HG03442 (cell line): ENCODE measurements around the gene OAF.

Source experiments
- ATAC-seq: cut with Tn5 transposase; IDR thresholded peaks from one replicate; pipeline ENCODE4 v1.9.1; 2021; ENCODE audit warnings: mild to moderate bottlenecking, moderate library complexity; ENCODE audit not compliant: unreplicated experiment

The OAF gene

DNA sequence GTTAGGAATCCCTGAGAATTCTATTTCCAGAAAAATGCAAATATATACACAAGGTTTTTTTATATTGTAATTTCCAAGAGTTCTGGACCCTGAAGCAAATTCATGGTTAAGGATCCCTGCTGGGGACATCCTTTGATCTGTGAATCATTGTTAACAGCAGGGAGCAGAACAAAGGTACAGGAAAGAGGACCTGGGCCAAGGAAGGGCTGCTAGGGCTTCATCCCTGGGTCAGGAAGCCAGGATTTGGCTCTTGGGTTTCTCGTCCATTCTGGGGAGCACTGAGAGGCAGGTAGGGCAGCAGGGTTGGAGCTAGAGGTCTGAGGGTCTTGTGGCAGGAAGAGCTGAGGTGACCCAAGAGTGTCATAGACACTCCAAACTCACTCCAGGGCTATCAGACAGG, 10.2 kb upstream of the OAF start:
- ATAC-seq: no peak

GRCh38 chr11:120201653-120202052, 9.2 kb upstream of the OAF start:
- ATAC-seq: no peak

DNA sequence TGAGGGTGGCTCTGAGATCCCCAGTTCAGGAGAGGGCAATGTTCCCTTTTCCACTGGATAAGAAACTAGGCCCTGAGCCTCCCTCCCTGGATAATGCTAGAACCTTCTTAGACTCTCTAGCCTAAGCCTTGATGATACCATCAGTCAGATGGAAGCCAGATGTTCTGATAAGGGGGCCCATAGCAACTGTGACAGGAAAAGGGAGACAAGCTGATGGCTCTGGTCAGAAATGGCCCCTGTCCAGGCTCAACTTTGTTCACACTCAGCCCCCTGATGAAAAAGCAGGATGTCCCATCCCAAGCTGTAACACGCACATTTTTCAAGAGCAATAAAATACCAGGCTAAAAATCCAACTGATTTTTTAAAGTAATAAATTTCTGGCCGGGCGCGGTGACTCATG, 7.2 kb upstream of the OAF start:
- no peak for ATAC-seq

- no peak for ATAC-seq
These were observed 5.2 kb upstream of the OAF start for GRCh38 chr11:120205596-120206161.

DNA sequence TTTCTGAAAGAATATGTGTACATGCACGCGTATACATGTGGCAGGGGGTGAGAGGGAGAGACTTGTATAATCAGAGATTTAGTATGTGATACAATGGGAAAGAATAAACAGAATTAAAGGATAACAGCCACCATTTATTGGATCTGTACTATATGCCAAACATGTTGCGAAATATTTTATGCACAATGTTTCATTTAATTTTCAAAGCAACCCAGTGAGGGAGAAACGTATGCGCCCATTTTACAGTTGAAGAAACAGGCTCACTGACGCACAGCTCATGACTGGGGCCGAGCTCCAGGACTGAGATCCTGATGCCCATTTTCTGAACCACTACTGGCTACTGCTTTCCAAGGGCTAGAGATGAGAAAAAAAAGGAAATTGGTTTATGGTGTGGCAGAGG, 3.3 kb upstream of the OAF start:
- ATAC-seq: no peak

GRCh38 chr11:120208001-120208441, 2.8 kb upstream of the OAF start:
- ATAC-seq: no peak

- ATAC-seq: no peak
These were observed 2.1 kb upstream of the OAF start for GRCh38 chr11:120208777-120209176.

DNA sequence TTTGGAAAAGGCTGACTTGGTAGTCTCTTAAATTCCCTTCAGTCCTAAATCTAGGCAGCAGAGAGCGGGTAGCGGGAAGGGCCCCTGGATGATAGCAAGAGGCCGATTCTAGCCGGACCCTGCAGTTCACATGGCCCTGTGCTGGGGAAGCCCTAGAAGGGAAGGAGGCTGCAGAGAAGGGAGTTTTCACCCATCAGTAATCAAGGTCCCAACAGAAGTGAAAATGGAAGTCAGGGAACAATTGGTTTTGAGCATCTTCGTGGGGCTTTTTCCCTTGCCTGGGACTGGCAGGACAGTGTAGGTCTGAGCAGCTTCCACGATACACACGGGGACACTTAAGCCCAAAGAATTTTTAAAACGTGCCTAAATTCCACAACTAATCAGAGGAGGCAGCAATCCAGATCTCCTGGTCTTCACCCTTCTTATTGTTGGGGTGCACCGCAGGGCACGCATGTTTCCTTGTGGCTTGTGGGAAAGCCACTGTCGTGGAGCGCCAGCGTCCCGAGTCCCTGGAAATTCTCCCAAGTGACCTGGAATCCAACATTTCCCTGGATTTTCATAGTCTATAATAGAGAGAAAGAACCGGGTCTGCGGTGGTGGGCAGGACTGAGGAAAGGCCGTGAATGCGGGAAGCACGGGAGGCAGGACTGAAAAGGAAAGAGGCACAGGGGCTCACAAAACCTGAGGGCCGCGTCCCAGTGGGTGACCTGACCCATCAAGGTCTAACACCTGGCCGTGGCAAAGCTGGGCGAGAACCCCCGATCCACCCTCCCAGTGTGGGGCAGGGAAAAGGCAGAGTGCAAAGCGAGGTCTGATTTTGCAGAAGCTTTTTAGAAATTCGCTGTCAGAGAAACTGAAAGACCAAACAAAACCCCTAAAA, 846 bp upstream of the OAF start:
- ATAC-seq: no peak

- no peak for ATAC-seq
These were observed 858 bp downstream of the OAF start for GRCh38 chr11:120211522-120212258.

DNA sequence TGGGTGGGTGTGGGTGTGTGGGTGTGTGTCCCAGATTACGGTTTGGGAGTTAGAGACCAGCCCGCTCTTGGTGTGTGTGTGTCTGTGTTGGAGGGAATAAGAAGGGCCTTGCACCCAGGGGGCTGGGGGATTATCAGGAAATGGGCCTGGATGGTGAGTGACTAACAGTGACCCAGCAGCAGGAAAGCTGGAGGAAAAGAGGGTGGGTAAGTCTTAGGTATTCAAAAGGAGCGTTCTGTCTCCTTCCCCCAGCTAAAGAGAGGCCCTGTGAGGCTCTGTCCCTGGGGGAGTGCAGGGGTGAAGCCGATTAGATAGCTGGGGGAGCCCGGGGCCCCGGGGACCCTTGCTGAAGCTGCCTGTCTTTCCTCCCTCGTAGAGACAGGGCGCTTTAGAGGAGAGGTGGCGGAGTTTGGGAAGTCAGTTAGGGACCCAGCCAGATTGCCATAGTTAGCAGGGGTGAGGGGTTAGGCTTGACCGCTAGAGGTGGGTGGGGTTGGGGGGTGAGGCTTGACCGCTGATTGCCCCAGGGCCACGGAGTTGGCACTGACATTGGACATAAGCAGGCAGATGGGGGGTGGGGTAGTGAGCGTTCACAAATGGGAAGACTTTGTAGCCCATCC, 1.5 kb downstream of the OAF start:
- ATAC-seq: no peak

DNA sequence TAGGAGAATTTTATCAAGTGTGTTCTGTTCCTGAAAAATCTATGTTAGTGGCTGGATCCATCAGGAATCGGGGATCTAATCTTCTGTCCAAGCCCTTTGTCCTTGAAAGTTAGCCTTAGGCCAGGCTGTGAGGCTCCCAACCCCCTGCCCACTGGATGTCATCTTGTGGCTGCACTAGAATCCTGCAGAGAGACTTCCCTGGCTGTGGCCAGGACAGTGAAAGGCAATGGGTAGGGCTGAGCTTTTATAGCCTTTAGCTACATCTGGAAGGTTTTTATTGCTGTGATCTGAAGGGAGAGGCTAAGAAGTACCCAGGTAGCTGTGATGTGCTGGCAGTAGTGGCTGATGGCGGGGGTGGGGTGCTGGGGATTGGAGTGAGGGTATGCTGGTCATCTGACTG, 2.1 kb downstream of the OAF start:
- no peak for ATAC-seq

DNA sequence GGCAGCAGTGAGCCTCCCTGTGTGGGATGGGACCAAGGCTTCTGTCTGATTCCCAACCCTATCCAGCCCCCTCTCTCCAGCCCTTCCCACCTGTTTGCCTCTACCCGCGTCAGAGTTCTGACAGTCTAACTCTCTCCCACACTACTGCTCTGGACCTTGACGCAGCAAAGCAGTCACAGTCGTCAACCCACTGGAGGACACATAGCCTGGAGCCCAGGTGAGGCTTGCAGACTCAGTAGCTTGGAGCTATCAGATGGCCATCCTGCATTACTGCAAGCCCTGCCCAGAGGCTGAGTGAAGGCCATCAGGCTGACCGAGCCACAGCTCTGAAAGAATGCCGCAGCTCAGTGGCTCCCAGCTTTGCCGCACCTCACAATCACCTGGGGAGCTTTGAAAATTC, 3.7 kb downstream of the OAF start:
- ATAC-seq: no peak

- ATAC-seq: no peak
These were observed 4.8 kb downstream of the OAF start for GRCh38 chr11:120215634-120216033.

DNA sequence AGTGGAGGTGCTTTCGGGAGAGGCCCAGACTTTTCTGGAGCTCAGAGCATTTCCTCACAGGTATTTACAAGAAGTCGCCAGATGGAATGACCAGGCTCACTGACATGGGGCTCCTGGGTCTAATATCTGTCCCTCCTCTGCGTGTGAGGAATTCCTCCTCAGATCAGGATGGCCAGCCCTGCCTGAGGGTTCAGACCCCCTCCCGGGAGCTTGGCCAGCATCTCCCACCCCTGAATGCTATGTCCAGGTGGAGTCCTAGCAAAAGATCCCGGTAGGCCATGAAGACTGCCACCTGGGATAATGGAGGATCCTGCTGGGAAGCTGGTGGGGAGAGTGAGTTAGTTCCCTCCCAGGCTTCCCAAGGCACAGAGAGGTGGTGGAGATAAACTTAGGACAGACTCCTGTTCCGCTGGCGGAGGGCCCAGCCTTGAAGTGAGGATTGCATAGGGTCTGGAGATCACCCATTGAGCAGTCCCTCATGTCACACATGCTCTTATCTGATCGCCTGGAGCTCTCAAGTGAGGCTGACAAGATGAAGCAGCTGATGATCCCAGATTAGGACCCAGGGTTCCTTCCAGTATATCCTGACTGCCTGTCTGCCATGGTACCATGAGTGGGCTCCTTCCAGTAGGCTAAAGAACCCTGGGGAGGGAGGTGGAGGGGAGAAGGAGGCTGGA, 5.7 kb downstream of the OAF start:
- ATAC-seq: no peak

DNA sequence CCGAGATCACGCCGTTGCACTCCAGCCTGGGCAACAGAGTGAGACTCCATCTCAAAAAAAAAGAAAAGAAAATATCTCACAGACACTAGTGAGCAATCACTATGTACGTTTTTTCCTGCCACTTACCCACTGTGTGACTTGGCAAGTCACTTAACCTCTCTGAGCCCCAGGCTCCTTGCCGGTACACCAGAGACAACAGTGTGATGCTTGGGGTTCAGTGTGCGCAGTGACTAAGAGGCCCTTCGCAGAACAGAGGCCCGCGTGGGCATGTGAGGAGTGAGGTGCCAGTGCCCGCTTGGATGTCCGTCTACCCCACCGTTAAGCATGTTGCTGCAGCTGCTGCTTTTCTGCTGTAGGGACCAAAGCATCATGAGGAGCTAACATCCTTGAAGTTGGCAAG, 6.7 kb downstream of the OAF start:
- ATAC-seq: no peak

DNA sequence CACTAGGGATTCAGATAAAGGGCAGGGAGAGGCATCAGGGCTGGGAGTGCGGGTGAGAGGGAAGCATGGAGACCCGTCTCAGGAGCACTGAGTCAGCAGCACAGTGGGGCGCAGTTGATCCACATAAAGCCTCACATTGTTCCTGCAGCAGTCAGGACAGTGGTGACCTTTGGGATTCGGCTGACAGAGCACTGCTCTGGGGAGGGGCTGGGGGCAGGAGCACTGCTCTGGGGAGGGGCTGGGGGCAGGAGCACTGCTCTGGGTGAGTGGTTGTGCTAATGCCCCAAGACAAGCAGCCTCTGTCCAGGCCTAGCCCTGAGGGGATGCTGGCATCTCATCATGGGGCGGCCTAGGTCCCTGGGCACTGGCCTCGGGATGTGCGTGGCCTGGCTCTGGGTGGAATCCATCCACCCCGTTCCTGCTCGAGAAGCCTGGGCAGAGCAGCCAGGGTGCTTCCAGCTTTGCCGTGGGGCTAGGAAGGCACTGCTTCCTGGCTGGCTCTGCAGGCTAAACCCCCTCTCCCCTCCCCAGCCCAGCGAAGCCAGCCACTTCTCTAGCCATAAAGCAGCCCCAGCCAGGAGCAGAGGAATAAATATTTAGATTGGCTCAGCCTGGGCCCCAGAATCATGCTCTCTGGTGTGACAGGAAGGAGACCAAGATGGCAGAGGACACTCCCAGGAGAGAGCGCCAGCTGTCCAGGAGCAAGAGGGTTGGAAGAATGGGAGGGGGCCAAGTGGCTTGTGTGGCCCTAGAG, 7.3 kb downstream of the OAF start:
- ATAC-seq: no peak

- no peak for ATAC-seq
These were observed 7.8 kb downstream of the OAF start for GRCh38 chr11:120218695-120219033.

- no peak for ATAC-seq
These were observed 8.6 kb downstream of the OAF start for GRCh38 chr11:120219232-120219937.

DNA sequence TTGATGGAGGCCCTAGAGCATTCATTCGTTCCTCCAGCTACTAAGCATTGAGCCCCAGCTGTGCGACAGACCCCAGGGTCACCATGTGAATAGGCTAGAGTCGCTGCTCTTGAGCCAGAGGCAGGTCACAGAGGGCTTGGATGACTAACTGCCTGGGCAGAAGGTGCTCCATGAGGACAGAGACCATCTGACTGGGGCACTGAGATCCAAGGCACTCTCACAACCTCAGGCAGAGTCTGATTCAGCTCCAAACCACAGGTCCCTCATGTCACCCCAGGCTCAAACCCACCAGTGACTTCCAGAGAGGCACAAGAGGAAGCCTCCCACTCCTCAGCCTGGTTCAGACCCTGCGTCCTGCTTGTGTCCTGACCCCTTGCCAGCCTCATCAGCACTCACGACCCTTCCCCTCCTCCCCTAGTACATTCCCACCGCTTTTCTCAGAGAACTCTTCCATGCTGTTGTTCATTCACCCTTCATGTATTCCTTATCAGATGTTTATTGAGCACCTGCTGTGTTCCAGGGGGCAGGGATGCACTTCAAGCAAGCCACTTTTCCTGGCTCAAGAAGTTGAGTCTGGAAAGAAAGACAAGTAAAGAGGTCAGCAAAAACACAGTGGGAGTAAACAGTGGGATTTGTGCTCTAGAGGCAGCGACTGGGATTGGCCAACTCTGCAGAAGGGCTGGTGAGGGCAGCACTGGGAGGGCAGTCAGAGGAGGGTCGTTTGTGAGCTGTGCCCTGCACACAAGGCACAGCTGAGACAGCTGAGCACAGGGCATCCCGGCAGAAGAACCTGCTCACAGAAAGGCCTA, 9.3 kb downstream of the OAF start:
- no peak for ATAC-seq
